GM15510 (cell line): Measurements from ENCODE around the gene MDC1.

Experiments
- POLR2A ChIP-seq: IDR thresholded peaks from 3 replicates; pipeline ENCODE4 v1.6.1; 2011; ENCODE audit warnings: borderline replicate concordance; ENCODE audit not compliant: insufficient read length; ENCODE audit errors: extremely low read depth

The MDC1 gene

GRCh38 chr6:30689985-30690384 is 27.1 kb downstream of the MDC1 start:
- no peak for TF ChIP-seq POLR2A

DNA sequence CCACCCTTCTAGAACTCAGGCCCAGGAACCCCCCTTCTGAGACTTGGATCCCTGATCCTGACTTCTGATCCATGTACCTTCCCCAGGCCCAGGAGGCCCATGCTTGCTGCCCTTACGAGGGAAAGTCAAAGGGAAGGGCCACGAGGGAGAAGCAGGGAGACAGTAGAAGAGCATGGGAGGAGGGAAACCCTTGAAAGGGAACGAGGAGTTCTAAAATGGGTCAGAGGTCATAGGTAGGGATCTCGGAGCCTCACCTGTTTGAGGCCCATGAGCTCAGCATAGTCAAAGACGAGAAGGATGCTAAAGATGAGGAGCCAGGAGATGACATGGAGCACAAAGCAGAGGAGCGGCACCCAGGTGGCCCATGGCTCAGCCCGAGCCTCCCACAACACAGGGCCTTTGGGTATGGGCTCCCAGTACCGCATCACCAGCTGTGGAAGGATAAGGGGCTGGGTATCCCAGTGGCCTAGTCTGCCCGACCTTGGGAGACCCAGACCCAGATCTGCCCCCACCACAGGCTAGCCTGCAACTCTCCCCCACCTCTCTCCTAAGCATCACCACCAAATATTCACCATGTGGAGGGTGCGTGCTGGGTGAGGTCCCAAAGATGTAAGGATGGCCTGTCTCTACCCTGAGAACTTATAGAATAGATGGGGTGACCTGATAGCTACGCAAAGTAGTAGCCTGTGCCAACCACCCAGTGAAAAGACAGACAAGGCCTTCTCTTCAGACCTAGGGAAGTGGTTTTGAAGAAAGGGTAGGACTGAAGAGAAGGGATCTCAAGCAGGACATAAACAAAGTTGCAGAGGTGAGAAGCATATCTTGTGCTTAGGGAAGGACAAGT is 27.8 kb downstream of the MDC1 start:
- TF ChIP-seq POLR2A, result no peak

- no peak for TF ChIP-seq POLR2A
Measured at GRCh38 chr6:30688569-30688968, 28.5 kb downstream of the MDC1 start.

DNA sequence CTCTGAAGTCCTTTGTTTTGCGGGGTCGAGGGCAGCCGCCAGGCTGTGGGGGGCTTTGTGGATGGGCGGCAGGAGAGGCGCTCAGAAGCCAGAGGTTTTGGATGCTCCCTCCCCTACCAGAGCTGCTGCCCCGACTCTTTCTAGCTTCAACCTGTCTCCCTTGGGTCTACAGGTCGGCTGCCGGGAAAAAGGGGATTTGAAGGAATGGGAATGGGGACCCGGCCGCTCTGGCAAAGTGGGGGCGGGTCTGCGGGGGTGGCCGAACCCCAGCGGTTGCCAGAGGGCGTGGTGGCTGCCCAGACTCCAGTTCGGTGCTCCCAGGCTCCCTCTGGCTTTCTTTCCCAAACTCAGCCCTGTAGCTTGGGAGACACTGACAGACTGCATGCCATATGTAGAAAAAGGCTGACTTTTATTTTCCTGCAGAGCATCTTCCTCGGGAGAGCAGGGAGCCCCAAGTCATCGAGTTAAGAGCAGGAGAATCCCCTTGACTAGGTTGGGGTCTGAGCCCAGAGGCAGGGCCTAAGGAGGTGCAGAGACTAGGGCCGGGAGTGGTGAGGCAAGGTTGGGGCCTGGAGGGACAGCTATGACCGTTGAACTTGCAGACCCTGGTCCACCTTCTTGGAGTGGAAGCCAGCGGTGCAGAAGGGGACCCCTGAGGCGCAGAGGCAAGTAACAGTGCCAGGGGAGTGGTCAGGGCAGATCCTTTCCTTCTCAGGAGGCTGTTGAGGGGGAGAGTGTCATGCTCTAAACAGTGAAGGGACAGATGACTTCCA is 29.2 kb downstream of the MDC1 start:
- TF ChIP-seq POLR2A, result no peak

- peak; percentile 61 for TF ChIP-seq POLR2A
Measured at GRCh38 chr6:30686908-30687658, 30.0 kb downstream of the MDC1 start.

DNA sequence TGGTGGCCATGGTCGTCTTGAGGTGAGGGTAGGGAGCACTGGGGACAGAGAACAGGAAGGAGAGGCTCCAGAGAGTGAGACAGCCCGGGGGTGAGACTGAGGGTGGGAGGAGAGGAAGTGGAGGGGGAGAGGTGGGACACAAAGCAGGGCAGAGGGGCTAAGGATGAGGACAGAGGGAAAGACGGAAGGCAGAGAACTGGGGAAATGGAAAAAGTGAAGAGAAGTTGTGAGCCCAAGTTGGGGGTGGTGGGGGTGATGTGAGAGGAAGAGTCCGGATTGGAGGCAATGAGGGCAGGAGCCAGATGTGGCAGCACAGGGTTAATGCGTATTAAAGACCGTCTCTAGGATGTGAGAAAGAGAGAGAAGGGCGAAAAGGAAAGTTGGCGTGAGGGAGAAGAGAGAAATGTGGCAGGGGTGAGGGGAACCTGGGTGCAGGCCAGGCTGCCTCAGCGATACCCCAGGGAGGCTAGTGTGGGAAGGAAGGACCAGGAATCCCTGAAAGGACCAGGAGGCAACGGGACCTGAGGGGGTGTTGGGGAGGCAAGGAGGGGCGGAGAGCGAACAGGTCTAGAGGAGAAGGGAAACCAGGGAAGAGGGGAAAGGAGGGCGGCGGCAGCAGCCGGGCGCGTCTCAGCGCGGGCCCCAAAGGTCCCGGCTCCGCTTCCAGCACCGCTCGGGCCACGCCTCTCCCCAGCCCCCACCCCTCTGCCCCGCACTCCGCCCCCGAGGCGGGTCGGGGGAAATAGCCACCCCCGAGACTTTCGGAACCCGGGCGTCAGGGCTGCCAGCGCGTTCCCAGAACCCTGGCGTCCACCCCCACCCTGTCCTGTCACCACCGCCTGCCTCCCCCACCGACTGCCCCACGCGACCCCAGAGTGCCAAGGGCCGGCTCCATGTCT is 30.8 kb downstream of the MDC1 start, which contains the start of gene PPP1R18:
Gene PPP1R18, minus strand, starts transcription at position 637 of the 899 bp plus-strand sequence. Its CDS starts 627 bp downstream, at position 10.
- TF ChIP-seq POLR2A, result peak; percentile 72

GRCh38 chr6:30685157-30686008 is 31.7 kb downstream of the MDC1 start:
- no peak for TF ChIP-seq POLR2A

GRCh38 chr6:30684386-30685156 is 32.5 kb downstream of the MDC1 start:
- peak; percentile 38 for TF ChIP-seq POLR2A

DNA sequence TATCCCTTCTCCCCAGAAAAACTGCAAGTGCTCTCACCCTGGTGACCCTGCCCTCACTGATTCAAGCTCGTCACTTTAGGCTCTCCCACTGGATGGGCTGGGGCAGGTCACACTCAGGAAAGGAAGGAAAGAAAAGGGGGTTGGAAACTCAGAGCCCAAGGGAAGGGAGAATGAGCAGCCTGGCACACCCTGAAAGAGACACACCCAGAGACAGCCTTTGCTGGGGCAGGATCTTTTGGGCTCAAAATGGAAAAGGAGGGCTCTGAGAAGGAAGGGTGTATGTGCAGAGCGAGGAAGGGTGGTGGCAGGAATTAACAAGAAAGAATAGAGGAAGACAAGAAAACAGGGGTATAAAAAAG is 33.1 kb downstream of the MDC1 start:
- TF ChIP-seq POLR2A, result no peak

- TF ChIP-seq POLR2A, result no peak
Measured at GRCh38 chr6:30683183-30683979, 33.7 kb downstream of the MDC1 start.
